ENCODE results near the gene KCNIP4. TPM values are rescaled to one million over a fixed set of nuclear protein-coding genes. Genes with fewer than 3 reads are reported as not detected.

Gene KCNIP4
- total RNA-seq, 1 donor, result not detected

DNA sequence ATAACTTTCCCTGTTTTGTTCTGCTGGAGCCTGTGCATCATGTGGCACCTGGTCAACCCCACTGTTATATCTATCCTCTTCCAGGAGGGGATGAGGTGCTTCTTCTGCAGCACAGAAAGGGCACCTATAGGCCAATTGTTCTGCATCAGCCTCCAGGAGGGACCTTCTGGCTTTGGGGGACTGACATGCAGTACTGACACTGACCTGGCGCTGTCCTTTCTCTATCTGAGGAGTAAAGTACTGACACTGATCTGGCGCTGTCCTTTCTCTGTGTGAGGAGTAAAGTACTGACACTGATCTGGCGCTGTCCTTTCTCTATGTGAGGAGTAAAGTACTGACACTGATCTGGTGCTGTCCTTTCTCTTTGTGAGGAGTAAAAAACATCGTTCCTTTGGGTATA, 749.9 kb downstream of the KCNIP4 start:
- H2AFZ ChIP-seq (ENCODE audit: low read length), result no peak overlapping the region
- no peak overlapping the region for H3K27ac ChIP-seq (ENCODE audit: low read depth, low read length)
- DNase-seq (ENCODE audit: insufficient read length, low spot score, missing footprints), result no peak
- no peak overlapping the region for H3K4me3 ChIP-seq (ENCODE audit: insufficient read depth, low read length)
- H3K4me2 ChIP-seq (ENCODE audit: insufficient read depth, low read length), result no peak overlapping the region
- no peaks in the 10 kb centered on the region for H3K4me1 ChIP-seq (ENCODE audit: insufficient read depth, low read length)
- no peaks in the 10 kb centered on the region for H3K27me3 ChIP-seq (ENCODE audit: insufficient read depth, low read length)
- no peaks in the 10 kb centered on the region for H3K79me2 ChIP-seq (ENCODE audit: insufficient read depth, low read length)
- H3K36me3 ChIP-seq (ENCODE audit: insufficient read depth, low read length), result no peaks in the 10 kb centered on the region
- H3K9me3 ChIP-seq (ENCODE audit: low read depth, low read length), result no peaks in the 10 kb centered on the region
- no peaks in the 10 kb centered on the region for H4K20me1 ChIP-seq (ENCODE audit: insufficient read depth, low read length)
- TF ChIP-seq, protein P1, sequence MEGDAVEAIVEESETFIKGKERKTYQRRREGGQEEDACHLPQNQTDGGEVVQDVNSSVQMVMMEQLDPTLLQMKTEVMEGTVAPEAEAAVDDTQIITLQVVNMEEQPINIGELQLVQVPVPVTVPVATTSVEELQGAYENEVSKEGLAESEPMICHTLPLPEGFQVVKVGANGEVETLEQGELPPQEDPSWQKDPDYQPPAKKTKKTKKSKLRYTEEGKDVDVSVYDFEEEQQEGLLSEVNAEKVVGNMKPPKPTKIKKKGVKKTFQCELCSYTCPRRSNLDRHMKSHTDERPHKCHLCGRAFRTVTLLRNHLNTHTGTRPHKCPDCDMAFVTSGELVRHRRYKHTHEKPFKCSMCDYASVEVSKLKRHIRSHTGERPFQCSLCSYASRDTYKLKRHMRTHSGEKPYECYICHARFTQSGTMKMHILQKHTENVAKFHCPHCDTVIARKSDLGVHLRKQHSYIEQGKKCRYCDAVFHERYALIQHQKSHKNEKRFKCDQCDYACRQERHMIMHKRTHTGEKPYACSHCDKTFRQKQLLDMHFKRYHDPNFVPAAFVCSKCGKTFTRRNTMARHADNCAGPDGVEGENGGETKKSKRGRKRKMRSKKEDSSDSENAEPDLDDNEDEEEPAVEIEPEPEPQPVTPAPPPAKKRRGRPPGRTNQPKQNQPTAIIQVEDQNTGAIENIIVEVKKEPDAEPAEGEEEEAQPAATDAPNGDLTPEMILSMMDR (IDR thresholded peaks at IDR 0.05; ENCODE audit: extremely low read depth, low read depth, low read length), result no peak

DNA sequence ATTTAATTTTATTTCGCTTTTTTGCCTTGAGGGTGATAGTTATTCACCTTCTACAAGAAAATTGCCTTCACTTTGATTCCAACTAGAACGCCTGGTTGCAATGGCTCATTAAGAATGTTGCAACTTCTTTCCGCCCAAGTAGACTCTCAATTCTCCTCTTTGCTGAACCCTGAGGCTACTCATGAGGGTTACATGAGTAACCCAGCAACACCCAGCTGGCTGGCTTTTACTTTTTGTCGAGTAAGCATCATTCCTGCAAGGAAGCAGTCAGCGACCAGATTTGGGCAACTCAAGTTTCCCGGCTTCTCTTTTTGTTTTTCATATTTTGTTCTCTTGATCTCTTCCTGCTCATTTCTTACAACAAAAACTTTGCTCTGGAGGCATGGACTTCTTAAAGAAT, 752.9 kb downstream of the KCNIP4 start:
- TF ChIP-seq, protein P1 (IDR thresholded peaks at IDR 0.05; ENCODE audit: extremely low read depth, low read depth, low read length), result no peak
- no peak for DNase-seq (ENCODE audit: insufficient read length, low spot score, missing footprints)
- H3K27ac ChIP-seq (ENCODE audit: low read depth, low read length), result no peak overlapping the region
- H4K20me1 ChIP-seq (ENCODE audit: insufficient read depth, low read length), result no peaks in the 10 kb centered on the region
- H3K79me2 ChIP-seq (ENCODE audit: insufficient read depth, low read length), result no peaks in the 10 kb centered on the region
- no peaks in the 10 kb centered on the region for H3K4me1 ChIP-seq (ENCODE audit: insufficient read depth, low read length)
- no peaks in the 10 kb centered on the region for H3K36me3 ChIP-seq (ENCODE audit: insufficient read depth, low read length)
- H3K4me2 ChIP-seq (ENCODE audit: insufficient read depth, low read length), result no peak overlapping the region
- no peak overlapping the region for H3K4me3 ChIP-seq (ENCODE audit: insufficient read depth, low read length)
- H2AFZ ChIP-seq (ENCODE audit: low read length), result no peak overlapping the region
- H3K27me3 ChIP-seq (ENCODE audit: insufficient read depth, low read length), result no peaks in the 10 kb centered on the region
- H3K9me3 ChIP-seq (ENCODE audit: low read depth, low read length), result no peaks in the 10 kb centered on the region

- no peak overlapping the region for H3K4me2 ChIP-seq (ENCODE audit: insufficient read depth, low read length)
Observed at GRCh38 chr4:21192367-21192766, 756.2 kb downstream of the KCNIP4 start.

DNA sequence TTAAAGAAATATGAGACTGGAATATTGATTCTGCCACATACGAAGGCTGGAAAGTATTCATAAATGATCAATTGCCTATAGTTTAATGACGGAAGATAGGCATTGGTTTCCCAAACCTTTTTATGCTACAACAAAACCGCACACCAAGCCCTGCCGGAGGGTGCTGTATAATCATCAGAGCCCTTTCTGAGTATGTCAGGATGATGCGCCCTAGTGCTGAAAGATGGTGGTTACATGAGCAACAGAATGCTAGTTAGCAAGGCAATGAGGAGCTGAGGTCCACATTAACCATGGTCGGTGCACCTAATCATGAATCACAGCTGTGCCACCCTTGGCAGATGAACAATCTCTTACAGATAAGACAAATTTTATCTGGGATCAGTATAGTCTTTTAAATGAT, 757.3 kb downstream of the KCNIP4 start:
- H3K4me1 ChIP-seq (ENCODE audit: insufficient read depth, low read length), result no peaks in the 10 kb centered on the region
- TF ChIP-seq, protein P1 (IDR thresholded peaks at IDR 0.05; ENCODE audit: extremely low read depth, low read depth, low read length), result no peak

More at GRCh38 chr4:21192367-21192766, 756.2 kb downstream of the KCNIP4 start:
- Histone ChIP-seq H3K27me3 (ENCODE audit: insufficient read depth, low read length) (no peaks in the 10 kb centered on the region), H2AFZ (ENCODE audit: low read length) (no peak overlapping the region), H3K36me3 (ENCODE audit: insufficient read depth, low read length) (no peaks in the 10 kb centered on the region), H3K79me2 (ENCODE audit: insufficient read depth, low read length) (no peaks in the 10 kb centered on the region), H3K4me1 (ENCODE audit: insufficient read depth, low read length) (no peaks in the 10 kb centered on the region), H3K9me3 (ENCODE audit: low read depth, low read length) (no peaks in the 10 kb centered on the region), H3K4me3 (ENCODE audit: insufficient read depth, low read length) (no peak overlapping the region), H3K27ac (ENCODE audit: low read depth, low read length) (no peak overlapping the region), H4K20me1 (ENCODE audit: insufficient read depth, low read length) (no peaks in the 10 kb centered on the region)
- no peak for DNase-seq (ENCODE audit: insufficient read length, low spot score, missing footprints)
- TF ChIP-seq, protein P1 (IDR thresholded peaks at IDR 0.05; ENCODE audit: extremely low read depth, low read depth, low read length), result no peak

More for the DNA sequence above, 757.3 kb downstream of the KCNIP4 start:
- no peaks in the 10 kb centered on the region for H3K27me3 ChIP-seq (ENCODE audit: insufficient read depth, low read length)
- H3K4me3 ChIP-seq (ENCODE audit: insufficient read depth, low read length), result no peak overlapping the region
- H4K20me1 ChIP-seq (ENCODE audit: insufficient read depth, low read length), result no peaks in the 10 kb centered on the region
- H3K27ac ChIP-seq (ENCODE audit: low read depth, low read length), result no peak overlapping the region
- no peaks in the 10 kb centered on the region for H3K79me2 ChIP-seq (ENCODE audit: insufficient read depth, low read length)
- H3K9me3 ChIP-seq (ENCODE audit: low read depth, low read length), result no peaks in the 10 kb centered on the region
- H3K36me3 ChIP-seq (ENCODE audit: insufficient read depth, low read length), result no peaks in the 10 kb centered on the region
- no peak overlapping the region for H2AFZ ChIP-seq (ENCODE audit: low read length)
- DNase-seq (ENCODE audit: insufficient read length, low spot score, missing footprints), result no peak
- no peak overlapping the region for H3K4me2 ChIP-seq (ENCODE audit: insufficient read depth, low read length)
